Neural cell (in vitro differentiated cells): Measurements from ENCODE around the gene PLXDC2. TPM values are rescaled to one million over a fixed set of nuclear protein-coding genes. Genes with fewer than 3 reads are reported as not detected.

ENCODE experiments used
- H2AFZ ChIP-seq: fragments of 200-600, 300-800 bp; sonication (generic), shearing (Covaris generic); 2 replicates; pipeline ENCODE4 v1.6.0; 2014; ENCODE audit warnings: low read depth, mild to moderate bottlenecking, antibody characterized with exemption, low read length, moderate library complexity
- H3F3A ChIP-seq: fragments of 200-600 bp; shearing (Covaris generic); 2 replicates; pipeline ENCODE4 v1.6.1; 2016; ENCODE audit warnings: mild to moderate bottlenecking, moderate library complexity, mixed read lengths, antibody characterized with exemption, low read length; ENCODE audit not compliant: insufficient read depth, poor library complexity, severe bottlenecking
- H3K27ac ChIP-seq: fragments of 200-600, 300-800 bp; sonication (generic), shearing (Covaris generic); 2 replicates; pipeline ENCODE4 v1.5.1; 2014; ENCODE audit warnings: mild to moderate bottlenecking, low read length, moderate library complexity
- H3K27me3 ChIP-seq: fragments of 300-800, 200-600 bp; sonication (generic), shearing (Covaris generic); 2 replicates; pipeline ENCODE4 v1.6.0; 2014; ENCODE audit warnings: mild to moderate bottlenecking, low read depth, low read length, moderate library complexity; ENCODE audit not compliant: insufficient read depth
- H3K36me3 ChIP-seq: fragments of 300-800, 200-600 bp; sonication (generic), shearing (Covaris generic); 2 replicates; pipeline ENCODE4 v1.5.1; 2014; ENCODE audit warnings: mild to moderate bottlenecking, antibody characterized with exemption, low read length, moderate library complexity; ENCODE audit not compliant: insufficient read depth
- H3K4me2 ChIP-seq: fragments of 300-800, 200-600 bp; sonication (generic), shearing (Covaris generic); 2 replicates; pipeline ENCODE4 v1.6.0; 2014; ENCODE audit warnings: mild to moderate bottlenecking, low read length
- H3K4me3 ChIP-seq: fragments of 300-800, 200-600 bp; sonication (generic), shearing (Covaris generic); 2 replicates; pipeline ENCODE4 v1.5.1; 2014; ENCODE audit warnings: mild to moderate bottlenecking, low read length, moderate library complexity
- H3K79me2 ChIP-seq: fragments of 200-600 bp; shearing (Covaris generic); replicated peaks from 2 replicates; pipeline ENCODE4 v1.6.0; 2014; ENCODE audit warnings: mild to moderate bottlenecking, low read length, moderate library complexity; ENCODE audit not compliant: insufficient read depth
- H3K9ac ChIP-seq: fragments of 300-800, 200-600 bp; sonication (generic), shearing (Covaris generic); 2 replicates; pipeline ENCODE4 v1.6.1; 2016; ENCODE audit warnings: mild to moderate bottlenecking, low read length, mixed read lengths
- H3K9me2 ChIP-seq: fragments of 200-600 bp; shearing (Covaris generic); 2 replicates; pipeline ENCODE4 v1.6.1; 2016; ENCODE audit warnings: mild to moderate bottlenecking, low read length, mixed read lengths; ENCODE audit not compliant: insufficient read depth
- H3K9me3 ChIP-seq: fragments of 200-600, 300-800 bp; sonication (generic), shearing (Covaris generic); 2 replicates; pipeline ENCODE4 v1.6.1; 2016; ENCODE audit warnings: mild to moderate bottlenecking, mixed run types, low read length, moderate library complexity, mixed read lengths
- H4K20me1 ChIP-seq: fragments of 200-600 bp; shearing (Covaris generic); 2 replicates; pipeline ENCODE4 v1.6.1; 2016; ENCODE audit warnings: mild to moderate bottlenecking, mixed run types; ENCODE audit not compliant: insufficient read depth
- EP300 ChIP-seq: fragments of 450-650 bp; conservative IDR thresholded peaks from 2 replicates; pipeline ENCODE4 v1.6.1; 2014; ENCODE audit warnings: antibody characterized with exemption, mild to moderate bottlenecking, moderate library complexity; ENCODE audit not compliant: poor library complexity, severe bottlenecking
- EZH2 ChIP-seq: fragments of 200-600, 300-800 bp; shearing (Covaris generic), sonication (generic); IDR thresholded peaks from 2 replicates; pipeline ENCODE4 v1.6.1; 2014; ENCODE audit warnings: antibody characterized with exemption, low read length, borderline replicate concordance, mild to moderate bottlenecking; ENCODE audit not compliant: insufficient read depth, poor library complexity, severe bottlenecking
- MXI1 ChIP-seq: fragments of 450-650 bp; conservative IDR thresholded peaks from 2 replicates; pipeline ENCODE4 v1.6.1; 2014; ENCODE audit warnings: antibody characterized with exemption, mild to moderate bottlenecking; ENCODE audit not compliant: poor library complexity, severe bottlenecking
- POLR2AphosphoS5 ChIP-seq: IDR thresholded peaks from 2 replicates; pipeline ENCODE4 v1.6.1; 2012
- RAD21 ChIP-seq: fragments of 450-650 bp; conservative IDR thresholded peaks from 2 replicates; pipeline ENCODE4 v1.6.1; 2014; ENCODE audit warnings: antibody characterized with exemption, mild to moderate bottlenecking, moderate library complexity
- SMC3 ChIP-seq: fragments of 450-650 bp; conservative IDR thresholded peaks from 2 replicates; pipeline ENCODE4 v1.6.1; 2014; ENCODE audit warnings: antibody characterized with exemption, mild to moderate bottlenecking, moderate library complexity; ENCODE audit not compliant: poor library complexity
- TAF1 ChIP-seq: IDR thresholded peaks from 2 replicates; pipeline ENCODE4 v1.6.1; 2012; ENCODE audit warnings: low read depth
- polyA plus RNA-seq: library from polyadenylated mRNA; depleted of rRNA; stranded (reverse); fragments of >200 nt; gene quantifications from 2 replicates; pipeline ENCODE4 v1.2.3, GENCODE V29; 2014
- TF ChIP-seq, protein P1 (sequence below): IDR thresholded peaks from 2 replicates; pipeline ENCODE4 v1.6.1; 2012; ENCODE audit warnings: borderline replicate concordance
- TF ChIP-seq, protein P2 (sequence below): fragments of 450-650 bp; IDR thresholded peaks from 2 replicates; pipeline ENCODE4 v1.5.1; 2014; ENCODE audit warnings: antibody characterized with exemption, mild to moderate bottlenecking, moderate library complexity; ENCODE audit not compliant: poor library complexity, severe bottlenecking

The PLXDC2 gene
- polyA plus RNA-seq, 1 donor from 2014 or later: 2.3 TPM

DNA sequence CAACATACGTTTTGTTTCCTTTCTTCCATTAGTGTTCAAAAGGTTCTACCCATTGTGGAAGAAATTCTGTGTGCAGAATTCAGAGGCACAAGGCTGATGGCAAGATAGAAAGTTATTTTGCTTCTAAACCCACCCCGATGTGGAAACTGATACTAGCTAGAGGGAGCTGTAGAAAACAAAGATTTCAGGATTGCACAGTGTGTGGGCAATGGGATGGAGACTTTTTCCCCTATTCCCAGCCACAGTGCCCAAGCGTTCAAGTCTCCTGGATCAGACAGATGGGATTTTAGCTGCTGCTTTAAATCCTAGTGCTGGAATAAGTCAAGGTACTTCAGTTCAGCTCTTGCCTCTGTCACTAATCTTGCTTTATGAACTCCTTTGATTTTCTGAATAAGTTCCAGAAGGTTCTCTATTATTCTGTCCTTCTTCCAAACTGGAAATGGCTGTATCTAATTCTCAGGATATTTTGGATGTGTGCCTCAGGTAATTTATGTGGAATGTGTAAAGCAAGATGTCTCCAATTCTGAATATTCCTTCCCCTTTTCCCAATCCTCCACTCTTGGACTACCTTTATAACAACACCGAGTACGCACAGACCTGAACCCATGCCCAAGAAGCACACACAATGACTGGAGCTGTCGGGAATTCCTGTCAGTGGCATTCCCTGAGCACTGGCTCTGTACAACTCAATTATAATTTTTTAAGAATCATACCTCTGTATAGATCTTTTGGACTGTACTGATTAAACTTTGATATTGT, 473.0 kb downstream of the PLXDC2 start:
- no peak overlapping the region for H3K4me3 ChIP-seq
- H3F3A ChIP-seq: no peaks in the 10 kb centered on the region
- no peak overlapping the region for H3K27ac ChIP-seq
- H3K9me2 ChIP-seq: no peaks in the 10 kb centered on the region
- no peaks in the 10 kb centered on the region for H3K36me3 ChIP-seq
- H3K79me2 ChIP-seq: no peaks in the 10 kb centered on the region
- no peak overlapping the region for H3K9ac ChIP-seq
- H3K27me3 ChIP-seq: no peaks in the 10 kb centered on the region
- H3K4me2 ChIP-seq: no peak overlapping the region
- H4K20me1 ChIP-seq: no peaks in the 10 kb centered on the region
- TF ChIP-seq EZH2 (no peak), TAF1 (no peak), SMC3 (no peak), RAD21 (no peak), POLR2AphosphoS5 (no peak), EP300 (no peak), MXI1 (no peak)
- TF ChIP-seq, protein P1, sequence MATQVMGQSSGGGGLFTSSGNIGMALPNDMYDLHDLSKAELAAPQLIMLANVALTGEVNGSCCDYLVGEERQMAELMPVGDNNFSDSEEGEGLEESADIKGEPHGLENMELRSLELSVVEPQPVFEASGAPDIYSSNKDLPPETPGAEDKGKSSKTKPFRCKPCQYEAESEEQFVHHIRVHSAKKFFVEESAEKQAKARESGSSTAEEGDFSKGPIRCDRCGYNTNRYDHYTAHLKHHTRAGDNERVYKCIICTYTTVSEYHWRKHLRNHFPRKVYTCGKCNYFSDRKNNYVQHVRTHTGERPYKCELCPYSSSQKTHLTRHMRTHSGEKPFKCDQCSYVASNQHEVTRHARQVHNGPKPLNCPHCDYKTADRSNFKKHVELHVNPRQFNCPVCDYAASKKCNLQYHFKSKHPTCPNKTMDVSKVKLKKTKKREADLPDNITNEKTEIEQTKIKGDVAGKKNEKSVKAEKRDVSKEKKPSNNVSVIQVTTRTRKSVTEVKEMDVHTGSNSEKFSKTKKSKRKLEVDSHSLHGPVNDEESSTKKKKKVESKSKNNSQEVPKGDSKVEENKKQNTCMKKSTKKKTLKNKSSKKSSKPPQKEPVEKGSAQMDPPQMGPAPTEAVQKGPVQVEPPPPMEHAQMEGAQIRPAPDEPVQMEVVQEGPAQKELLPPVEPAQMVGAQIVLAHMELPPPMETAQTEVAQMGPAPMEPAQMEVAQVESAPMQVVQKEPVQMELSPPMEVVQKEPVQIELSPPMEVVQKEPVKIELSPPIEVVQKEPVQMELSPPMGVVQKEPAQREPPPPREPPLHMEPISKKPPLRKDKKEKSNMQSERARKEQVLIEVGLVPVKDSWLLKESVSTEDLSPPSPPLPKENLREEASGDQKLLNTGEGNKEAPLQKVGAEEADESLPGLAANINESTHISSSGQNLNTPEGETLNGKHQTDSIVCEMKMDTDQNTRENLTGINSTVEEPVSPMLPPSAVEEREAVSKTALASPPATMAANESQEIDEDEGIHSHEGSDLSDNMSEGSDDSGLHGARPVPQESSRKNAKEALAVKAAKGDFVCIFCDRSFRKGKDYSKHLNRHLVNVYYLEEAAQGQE: no peak
- TF ChIP-seq, protein P2, sequence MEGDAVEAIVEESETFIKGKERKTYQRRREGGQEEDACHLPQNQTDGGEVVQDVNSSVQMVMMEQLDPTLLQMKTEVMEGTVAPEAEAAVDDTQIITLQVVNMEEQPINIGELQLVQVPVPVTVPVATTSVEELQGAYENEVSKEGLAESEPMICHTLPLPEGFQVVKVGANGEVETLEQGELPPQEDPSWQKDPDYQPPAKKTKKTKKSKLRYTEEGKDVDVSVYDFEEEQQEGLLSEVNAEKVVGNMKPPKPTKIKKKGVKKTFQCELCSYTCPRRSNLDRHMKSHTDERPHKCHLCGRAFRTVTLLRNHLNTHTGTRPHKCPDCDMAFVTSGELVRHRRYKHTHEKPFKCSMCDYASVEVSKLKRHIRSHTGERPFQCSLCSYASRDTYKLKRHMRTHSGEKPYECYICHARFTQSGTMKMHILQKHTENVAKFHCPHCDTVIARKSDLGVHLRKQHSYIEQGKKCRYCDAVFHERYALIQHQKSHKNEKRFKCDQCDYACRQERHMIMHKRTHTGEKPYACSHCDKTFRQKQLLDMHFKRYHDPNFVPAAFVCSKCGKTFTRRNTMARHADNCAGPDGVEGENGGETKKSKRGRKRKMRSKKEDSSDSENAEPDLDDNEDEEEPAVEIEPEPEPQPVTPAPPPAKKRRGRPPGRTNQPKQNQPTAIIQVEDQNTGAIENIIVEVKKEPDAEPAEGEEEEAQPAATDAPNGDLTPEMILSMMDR: no peak
- no peaks in the 10 kb centered on the region for H3K9me3 ChIP-seq
- no peak overlapping the region for H2AFZ ChIP-seq

DNA sequence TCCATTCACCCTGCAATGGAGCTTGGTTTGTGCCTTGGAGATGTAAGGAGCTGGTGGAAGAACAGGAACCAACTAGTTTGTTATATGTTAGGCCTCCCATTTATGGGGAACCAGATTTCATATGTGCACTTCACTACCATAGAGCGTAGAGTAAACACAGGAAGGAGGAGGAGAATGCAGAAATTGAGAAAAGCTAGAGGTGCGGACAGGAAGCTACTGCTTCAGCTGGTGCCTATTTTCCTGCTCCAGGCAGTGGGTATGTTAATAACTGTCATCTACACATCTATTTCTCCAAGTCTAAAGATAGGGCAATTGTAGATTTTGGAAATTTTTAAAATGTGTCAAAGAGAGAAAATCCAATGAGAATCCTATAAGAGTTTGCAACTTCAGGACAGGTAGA, 482.2 kb downstream of the PLXDC2 start:
- no peaks in the 10 kb centered on the region for H4K20me1 ChIP-seq
- no peak for TF ChIP-seq SMC3
- TF ChIP-seq, protein P2: no peak
- TF ChIP-seq EP300: no peak
- no peak for TF ChIP-seq EZH2
- no peak for TF ChIP-seq POLR2AphosphoS5
- TF ChIP-seq RAD21: no peak
- no peak for TF ChIP-seq TAF1
- no peak for TF ChIP-seq MXI1
- TF ChIP-seq, protein P1: no peak
- no peaks in the 10 kb centered on the region for H3K27me3 ChIP-seq
- H2AFZ ChIP-seq: no peak overlapping the region
- no peak overlapping the region for H3K4me2 ChIP-seq
- H3K36me3 ChIP-seq: no peaks in the 10 kb centered on the region
- no peak overlapping the region for H3K27ac ChIP-seq
- no peaks in the 10 kb centered on the region for H3F3A ChIP-seq
- no peaks in the 10 kb centered on the region for H3K79me2 ChIP-seq
- no peak overlapping the region for H3K9ac ChIP-seq
- no peak overlapping the region for H3K4me3 ChIP-seq
- no peaks in the 10 kb centered on the region for H3K9me2 ChIP-seq
- H3K9me3 ChIP-seq: no peaks in the 10 kb centered on the region
